Astrocyte of the spinal cord (primary cell): ENCODE measurements around the gene SCN2A.

Source experiments
- DNase-seq: peaks from one replicate; pipeline ENCODE4 v3.0.0; 2011; ENCODE audit warnings: low read depth, low spot score
- H3K4me3 ChIP-seq: 2 replicates; pipeline ENCODE4 v1.5.1; 2011; ENCODE audit warnings: low read depth, mild to moderate bottlenecking, low read length, moderate library complexity
- CTCF ChIP-seq: IDR thresholded peaks from 2 replicates; pipeline ENCODE4 v1.5.1; 2012; ENCODE audit warnings: low read depth, mild to moderate bottlenecking, low read length, inconsistent platforms
- in situ Hi-C: cut with HindIII; loops from 2 replicates; pipeline ENCODE4 v1.10.0; 2017; ENCODE audit warnings: low sequenced_read_pairs

SCN2A gene

GRCh38 chr2:165280356-165280755 lies 41.1 kb downstream of the SCN2A start:
- DNase-seq: no peak
- no peak overlapping the region for H3K4me3 ChIP-seq
- TF ChIP-seq CTCF: no peak
- in situ Hi-C loops: no loop called here

- H3K4me3 ChIP-seq: no peak overlapping the region
- in situ Hi-C loops: no loop called here
- DNase-seq: no peak
- TF ChIP-seq CTCF: no peak
Observed at GRCh38 chr2:165281387-165281786, 42.2 kb downstream of the SCN2A start.

GRCh38 chr2:165283342-165283741 lies 44.1 kb downstream of the SCN2A start:
- H3K4me3 ChIP-seq: no peak overlapping the region
- no peak for DNase-seq
- no peak for TF ChIP-seq CTCF
- in situ Hi-C loops: no loop called here

GRCh38 chr2:165287094-165287778 lies 48.0 kb downstream of the SCN2A start:
- H3K4me3 ChIP-seq: no peak overlapping the region
- in situ Hi-C loops: no loop called here
- TF ChIP-seq CTCF: no peak
- no peak for DNase-seq

GRCh38 chr2:165289069-165289468 lies 49.9 kb downstream of the SCN2A start:
- no peak for TF ChIP-seq CTCF
- in situ Hi-C loops: no loop called here

GRCh38 chr2:165293440-165294420 lies 54.5 kb downstream of the SCN2A start:
- peak; percentile 78 for TF ChIP-seq CTCF
- peak overlapping the region; percentile 48 for H3K4me3 ChIP-seq
- DNase-seq: peak; percentile 93
- in situ Hi-C loops: no loop called here

More at GRCh38 chr2:165289069-165289468, 49.9 kb downstream of the SCN2A start:
- H3K4me3 ChIP-seq: no peak overlapping the region
- no peak for DNase-seq
